Esophagus squamous epithelium (tissue), 5 donors: Measurements from ENCODE around the gene PDZD7. TPM values are rescaled to one million over a fixed set of nuclear protein-coding genes. Genes with fewer than 3 reads are reported as not detected.

Experiments
- DNase-seq: peaks from one replicate; lab custom pipeline; 2025; lab: John Stamatoyannopoulos, UW
- H3K27ac ChIP-seq, 4 donors: fragments of 200-600 bp; sonication (generic); one replicate each; pipeline ENCODE4 v1.5.1; 2016 to 2019; ENCODE audit warnings: mild to moderate bottlenecking in 1 of 4
- H3K27me3 ChIP-seq, 4 donors: fragments of 200-600 bp; sonication (generic); 1 replicate in 3 of 4; 2 replicates in 1 of 4; pipeline versions ENCODE4 v1.5.1 to v1.6.0; 2017 to 2021; ENCODE audit warnings: antibody characterized with exemption in 1 of 4
- H3K36me3 ChIP-seq, 3 donors: fragments of 200-600 bp; sonication (generic); one replicate each; pipeline ENCODE4 v1.5.1; 2016 to 2019
- H3K4me1 ChIP-seq, 3 donors: fragments of 200-600 bp; sonication (generic); one replicate each; pipeline ENCODE4 v1.5.1; 2017 to 2019
- H3K4me3 ChIP-seq, 4 donors: fragments of 200-600 bp; sonication (generic); 1 replicate in 3 of 4; 2 replicates in 1 of 4; pipeline ENCODE4 v1.5.1; 2016 to 2019; ENCODE audit warnings: mild to moderate bottlenecking in 2 of 4, moderate library complexity in 1 of 4
- H3K9me3 ChIP-seq, 3 donors: fragments of 200-600 bp; sonication (generic); one replicate each; pipeline ENCODE4 v1.5.1; 2016 to 2019
- POLR2A ChIP-seq, 4 donors: fragments of 450-650 bp; IDR thresholded peaks; one replicate each; pipeline ENCODE4 v1.6.1; 2017; ENCODE audit warnings: antibody characterized with exemption in 4 of 4, mild to moderate bottlenecking in 4 of 4, moderate library complexity in 3 of 4
- WGBS, 2 donors: methylation state at CpG; one replicate each; pipeline ENCODE4 v1.1.5; 2018; 5-methylcytosine and 5-hydroxymethylcytosine counted together
- intact Hi-C: fragments of 100-400 bp; cut with DNase I; formaldehyde crosslinking; loops from one replicate; pipeline ENCODE4 v1.15.0; 2022
- total RNA-seq, 4 donors: library from RNA; depleted of rRNA; stranded (reverse); fragments of >200 nt; gene quantifications; one replicate each; pipeline ENCODE4 v1.1.0, GENCODE V29; 2016
- TF ChIP-seq, protein P1 (sequence below), 6 experiments: fragments of 450-650 bp in 4 of 6; fragments of 200-600 bp in 2 of 6; sonication (generic) in 2 of 6; IDR thresholded peaks; one replicate each; pipeline ENCODE4 v1.5.1; 2016 to 2019; ENCODE audit warnings: antibody characterized with exemption in 6 of 6, mild to moderate bottlenecking in 4 of 6, moderate library complexity in 4 of 6
- donor health status: DM: yes; HTN: yes; CAD: no.

Gene PDZD7
- total RNA-seq, 4 donors from 2014 or later = 0.19 to 0.29 (median 0.26) TPM; not detected in 1

DNA sequence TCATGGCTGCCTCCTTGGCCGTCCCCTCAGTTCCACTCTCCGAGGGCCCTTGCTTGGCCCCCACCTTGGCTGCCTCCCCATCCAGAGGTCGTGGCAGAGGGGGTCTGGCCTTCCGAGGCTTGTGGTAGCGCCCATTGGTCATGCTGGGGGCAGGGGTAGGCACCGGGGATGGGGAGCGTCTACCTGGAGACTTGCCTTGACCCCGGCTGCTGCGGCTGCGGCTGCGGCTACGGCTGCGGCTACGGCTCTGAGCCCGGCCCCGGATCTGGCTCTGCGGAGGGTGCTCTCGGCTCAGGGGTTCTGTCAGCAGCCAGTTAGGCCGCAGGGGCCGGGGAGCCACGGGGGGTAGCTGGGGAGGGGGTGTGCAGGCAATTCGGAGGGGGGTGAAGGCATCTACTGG, 20.6 kb downstream of the PDZD7 start:
- Histone ChIP-seq H3K27ac (no peak overlapping the region), H3K9me3 (no peaks in the 10 kb centered on the region), H3K36me3 (peaks cover 0 to 22% (median 18%) of the 10 kb centered on the region in 3 donors), H3K4me1 (peaks cover 8 to 56% (median 14%) of the 10 kb centered on the region in 3 donors), H3K27me3 (no peaks in the 10 kb centered on the region), H3K4me3 (no peak overlapping the region)
- DNase-seq = no peak
- intact Hi-C loops = no loop called here
- TF ChIP-seq, protein P1, sequence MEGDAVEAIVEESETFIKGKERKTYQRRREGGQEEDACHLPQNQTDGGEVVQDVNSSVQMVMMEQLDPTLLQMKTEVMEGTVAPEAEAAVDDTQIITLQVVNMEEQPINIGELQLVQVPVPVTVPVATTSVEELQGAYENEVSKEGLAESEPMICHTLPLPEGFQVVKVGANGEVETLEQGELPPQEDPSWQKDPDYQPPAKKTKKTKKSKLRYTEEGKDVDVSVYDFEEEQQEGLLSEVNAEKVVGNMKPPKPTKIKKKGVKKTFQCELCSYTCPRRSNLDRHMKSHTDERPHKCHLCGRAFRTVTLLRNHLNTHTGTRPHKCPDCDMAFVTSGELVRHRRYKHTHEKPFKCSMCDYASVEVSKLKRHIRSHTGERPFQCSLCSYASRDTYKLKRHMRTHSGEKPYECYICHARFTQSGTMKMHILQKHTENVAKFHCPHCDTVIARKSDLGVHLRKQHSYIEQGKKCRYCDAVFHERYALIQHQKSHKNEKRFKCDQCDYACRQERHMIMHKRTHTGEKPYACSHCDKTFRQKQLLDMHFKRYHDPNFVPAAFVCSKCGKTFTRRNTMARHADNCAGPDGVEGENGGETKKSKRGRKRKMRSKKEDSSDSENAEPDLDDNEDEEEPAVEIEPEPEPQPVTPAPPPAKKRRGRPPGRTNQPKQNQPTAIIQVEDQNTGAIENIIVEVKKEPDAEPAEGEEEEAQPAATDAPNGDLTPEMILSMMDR (IDR thresholded peaks at IDR 0.05) = no peak
- no peak for TF ChIP-seq POLR2A (IDR thresholded peaks at IDR 0.05)
- 87% methylated on average over 4 of the region's 22 CpGs; no CpG with 5 or more reads in 1 of the 2 donors for WGBS, 2 donors

DNA sequence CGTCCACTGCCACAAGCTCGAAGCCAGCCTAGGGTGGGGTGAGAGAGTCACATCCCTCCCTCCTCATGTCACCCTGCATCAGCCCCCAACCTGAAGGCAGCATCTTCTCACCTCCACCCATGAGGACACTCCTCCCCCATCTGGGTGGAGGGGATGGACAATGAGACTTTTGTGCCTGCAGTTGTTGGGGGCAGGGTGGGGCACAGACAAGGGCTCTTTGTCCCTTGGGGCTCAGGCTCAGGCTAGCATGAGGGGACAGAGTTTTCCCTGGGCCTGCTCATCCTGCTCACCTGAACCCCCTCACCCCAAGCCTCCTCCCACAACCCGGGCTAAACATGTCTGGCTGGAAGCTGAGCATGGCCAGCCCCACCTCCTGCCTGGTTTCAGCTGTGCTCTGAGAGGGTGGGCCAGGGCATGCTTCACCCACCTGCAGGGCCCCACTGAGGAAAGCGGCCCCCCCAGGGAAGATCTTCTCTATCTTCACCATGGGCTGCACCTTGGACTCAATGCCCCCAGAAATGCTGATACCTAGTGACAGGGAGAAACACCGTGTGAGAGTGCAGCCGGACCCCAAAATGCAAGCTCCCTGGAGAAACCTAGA, 22.0 kb downstream of the PDZD7 start:
- intact Hi-C loops = no loop called here
- Histone ChIP-seq H3K27me3 (no peaks in the 10 kb centered on the region), H3K4me3 (no peak overlapping the region), H3K4me1 (peaks cover 8 to 53% (median 11%) of the 10 kb centered on the region in 3 donors), H3K9me3 (no peaks in the 10 kb centered on the region), H3K36me3 (peaks cover 3 to 36% (median 20%) of the 10 kb centered on the region in 3 donors), H3K27ac (peak overlapping the region in 1 of 4 donors; percentile 2)
- WGBS, 2 donors = 63 to 100% methylated on average over 3 to 4 of the region's 6 CpGs
- TF ChIP-seq, protein P1 (IDR thresholded peaks at IDR 0.05) = no peak
- TF ChIP-seq POLR2A (IDR thresholded peaks at IDR 0.05) = no peak
- DNase-seq = no peak

DNA sequence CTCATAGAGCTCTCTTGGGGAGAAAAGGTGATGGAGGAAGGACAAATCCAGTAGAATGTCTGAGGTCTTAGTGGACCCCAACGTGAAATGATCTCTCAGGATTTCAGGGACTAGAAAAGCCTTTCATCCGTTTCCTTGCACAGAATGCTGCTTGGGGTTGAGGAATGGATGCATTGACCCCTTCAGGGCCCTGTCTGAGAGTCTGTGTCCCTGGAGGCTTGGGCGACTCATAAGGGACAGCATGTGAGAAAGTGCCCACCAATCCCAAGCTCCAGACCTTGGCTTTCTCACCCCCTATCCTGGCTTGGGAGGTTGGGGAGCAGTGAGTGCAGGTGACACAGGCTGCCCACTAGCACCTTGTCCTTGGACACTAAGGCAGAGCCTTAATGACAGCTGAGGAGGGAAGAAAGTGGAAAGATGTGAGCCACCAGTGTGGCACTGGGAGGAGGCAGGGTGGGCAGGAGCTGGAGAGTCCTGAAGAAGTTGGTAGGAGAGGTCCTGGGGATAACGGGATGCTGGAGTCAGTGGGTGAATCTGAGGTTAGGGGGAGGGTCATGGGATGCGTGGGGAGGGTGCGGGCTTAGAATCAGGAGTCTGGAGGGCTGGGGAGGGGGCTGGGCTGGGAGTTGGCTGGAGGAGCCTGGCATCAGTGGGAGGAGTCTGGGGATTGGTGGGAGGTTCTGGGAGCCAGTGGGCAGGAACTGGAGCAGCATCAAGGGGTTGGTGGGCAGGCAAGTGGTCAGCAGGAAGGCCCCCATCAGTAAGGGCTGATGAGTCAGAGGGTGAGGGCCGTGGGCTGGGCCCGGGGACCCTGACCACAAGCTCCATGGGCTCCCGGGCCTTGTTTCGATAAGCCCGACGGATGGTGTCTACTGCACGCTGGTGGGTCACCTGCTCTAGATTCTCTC, 22.8 kb downstream of the PDZD7 start:
- no peak for TF ChIP-seq POLR2A (IDR thresholded peaks at IDR 0.05)
- TF ChIP-seq, protein P1 (IDR thresholded peaks at IDR 0.05) = no peak
- no peak for DNase-seq
- peaks cover 10 to 43% (median 27%) of the 10 kb centered on the region in 3 donors for H3K36me3 ChIP-seq
- intact Hi-C loops = no loop called here
- peak overlapping the region in 3 of 4 donors; percentile 2 to 42 (median 2) for H3K27ac ChIP-seq
- no peak overlapping the region for H3K4me3 ChIP-seq
- WGBS, 2 donors = 59 to 64% methylated on average over 8 to 10 of the region's 13 CpGs
- H3K27me3 ChIP-seq = no peaks in the 10 kb centered on the region
- H3K4me1 ChIP-seq = peaks cover 3 to 53% (median 7%) of the 10 kb centered on the region in 3 donors
- no peaks in the 10 kb centered on the region for H3K9me3 ChIP-seq

- 68 to 83% methylated on average over 5 of the region's 11 CpGs for WGBS, 2 donors
- no peaks in the 10 kb centered on the region for H3K9me3 ChIP-seq
- no peak for DNase-seq
- intact Hi-C loops = no loop called here
- peaks cover 2 to 53% (median 6%) of the 10 kb centered on the region in 3 donors for H3K4me1 ChIP-seq
- H3K36me3 ChIP-seq = peaks cover 10 to 53% (median 34%) of the 10 kb centered on the region in 3 donors
- H3K27me3 ChIP-seq = no peaks in the 10 kb centered on the region
- TF ChIP-seq, protein P1 (IDR thresholded peaks at IDR 0.05) = no peak
- TF ChIP-seq POLR2A (IDR thresholded peaks at IDR 0.05) = no peak
- peak overlapping the region in 3 of 4 donors; percentile 28 to 53 (median 43) for H3K27ac ChIP-seq
- no peak overlapping the region for H3K4me3 ChIP-seq
Measured at GRCh38 chr10:101007099-101007711, 23.7 kb downstream of the PDZD7 start.
